Raji (cell line): ENCODE results near the gene CTSA.

Source experiments
- POLR2A ChIP-seq: IDR thresholded peaks from 2 replicates; pipeline ENCODE4 v1.6.1; 2011; ENCODE audit warnings: low read depth, low read length, control low read depth; ENCODE audit not compliant: insufficient read depth

Gene CTSA

DNA sequence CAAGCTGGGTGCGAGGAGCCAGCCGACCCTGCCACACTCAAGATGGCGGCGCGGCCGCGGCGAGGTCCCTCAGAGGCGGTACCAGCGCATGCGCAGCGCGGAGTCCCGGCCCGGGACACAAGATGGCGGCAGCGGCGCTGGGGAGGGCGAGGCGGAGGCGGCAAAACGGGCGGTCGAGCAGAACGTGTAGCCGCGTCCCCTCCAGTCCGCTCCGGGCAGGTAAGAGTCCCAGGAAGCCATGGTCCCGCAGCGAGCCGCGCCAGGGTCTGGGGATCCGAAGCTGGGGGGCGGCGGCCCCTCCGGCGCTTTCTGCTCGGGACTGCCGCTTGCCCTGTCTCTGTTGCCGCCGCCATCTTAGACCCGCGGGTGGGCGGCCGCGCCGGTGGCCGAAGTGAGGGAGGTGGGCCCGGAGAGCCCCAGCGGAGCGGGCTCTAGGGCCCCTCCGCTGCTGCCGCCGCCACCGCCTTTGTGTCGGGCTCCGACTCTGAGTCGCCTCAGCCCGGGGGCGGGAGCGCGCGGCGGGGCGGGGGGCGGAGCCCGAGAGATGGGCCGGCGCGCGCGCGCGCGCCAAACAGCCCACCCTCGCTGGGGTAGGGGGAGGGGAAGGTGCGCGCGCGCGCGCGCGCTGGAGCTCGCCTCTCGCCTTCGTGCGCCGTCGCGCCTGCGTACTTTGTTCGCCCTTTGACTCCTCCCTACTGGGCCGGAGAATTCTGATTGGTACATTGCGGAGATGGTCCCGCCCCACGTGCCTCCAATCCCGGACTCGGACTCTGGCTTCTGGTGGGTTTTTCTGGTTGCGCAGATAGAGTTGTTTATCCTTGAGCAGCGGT lies 43.7 kb downstream of the CTSA start, which contains the start of gene PCIF1:
Gene PCIF1, plus strand, starts transcription at position 98 of the 830 bp plus-strand sequence. CDS start 4,317 bp downstream, outside the sequence.
- TF ChIP-seq POLR2A = peak; percentile 86

DNA sequence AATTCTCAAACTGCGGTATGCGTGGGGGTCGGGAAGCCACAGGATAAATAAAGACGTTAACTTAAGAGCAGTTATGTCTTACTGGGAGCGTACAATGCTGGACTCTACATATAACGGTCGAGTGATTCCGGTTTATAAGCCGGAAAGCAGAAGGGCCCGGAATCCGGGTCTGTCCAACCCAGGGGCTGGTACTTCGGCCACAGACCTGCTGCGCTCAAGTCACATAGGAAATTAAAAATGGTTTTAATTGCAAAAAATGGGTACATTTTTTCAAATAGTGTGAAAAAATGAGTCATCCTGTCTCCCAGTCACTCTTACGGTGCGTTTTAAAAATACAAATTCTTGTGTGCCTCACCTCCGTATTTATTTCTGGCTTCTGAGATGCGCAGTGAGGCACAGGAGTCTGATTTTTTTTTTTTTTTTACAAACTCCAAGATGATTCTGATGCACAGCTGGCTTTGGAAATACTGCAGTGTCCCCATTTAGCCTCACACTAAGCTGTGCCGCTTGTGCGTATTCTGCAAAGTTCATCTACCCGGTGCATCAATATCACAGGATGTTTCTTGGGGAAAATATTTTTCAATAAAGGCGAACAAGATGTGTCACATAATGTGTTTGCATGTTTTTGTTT lies 44.4 kb downstream of the CTSA start:
- TF ChIP-seq POLR2A = 0 out of 2 replicates have a peak, but pooled peaks have one; percentile 4

GRCh38 chr20:45937765-45938164 lies 46.6 kb downstream of the CTSA start:
- TF ChIP-seq POLR2A = no peak

- no peak for TF ChIP-seq POLR2A
Observed at GRCh38 chr20:45938727-45939438, 47.7 kb downstream of the CTSA start.

DNA sequence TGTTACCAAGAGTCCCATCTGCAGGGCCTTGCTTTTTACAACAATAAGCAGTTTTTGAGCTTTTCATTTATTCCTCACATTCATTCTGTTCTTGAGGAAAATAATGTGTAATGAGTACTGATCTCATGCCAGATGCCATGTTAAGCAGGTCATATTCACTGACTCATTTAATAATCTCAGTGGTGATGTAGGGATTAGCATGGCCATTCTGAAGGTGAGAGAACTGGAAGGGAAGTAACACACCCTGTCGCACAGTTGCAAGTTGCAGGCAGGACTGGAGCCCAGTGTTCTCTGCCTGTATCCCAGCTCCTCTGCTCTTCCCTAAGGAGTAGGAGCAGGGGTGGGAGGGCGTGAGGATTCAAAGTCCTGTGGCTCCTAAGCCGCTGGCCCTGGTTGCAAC lies 48.9 kb downstream of the CTSA start:
- TF ChIP-seq POLR2A = no peak

DNA sequence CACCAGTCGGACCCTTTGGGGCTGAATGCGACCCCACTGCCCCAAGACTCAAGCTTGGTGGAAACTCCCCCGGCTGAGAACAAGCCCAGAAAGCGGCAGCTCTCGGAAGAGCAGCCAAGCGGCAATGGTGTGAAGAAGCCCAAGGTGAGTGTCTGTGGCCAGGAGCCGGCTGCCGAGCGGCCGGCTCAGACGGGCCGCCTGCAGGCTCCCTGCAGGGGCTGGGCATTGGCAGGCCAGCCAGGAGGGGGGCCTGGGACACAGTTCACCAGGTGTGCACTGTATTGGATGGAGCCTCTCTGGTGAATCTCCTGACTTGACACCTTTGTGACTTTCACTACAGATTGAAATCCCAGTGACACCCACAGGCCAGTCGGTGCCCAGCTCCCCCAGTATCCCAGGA lies 49.3 kb downstream of the CTSA start:
- no peak for TF ChIP-seq POLR2A

GRCh38 chr20:45943613-45944012 lies 52.5 kb downstream of the CTSA start:
- no peak for TF ChIP-seq POLR2A

DNA sequence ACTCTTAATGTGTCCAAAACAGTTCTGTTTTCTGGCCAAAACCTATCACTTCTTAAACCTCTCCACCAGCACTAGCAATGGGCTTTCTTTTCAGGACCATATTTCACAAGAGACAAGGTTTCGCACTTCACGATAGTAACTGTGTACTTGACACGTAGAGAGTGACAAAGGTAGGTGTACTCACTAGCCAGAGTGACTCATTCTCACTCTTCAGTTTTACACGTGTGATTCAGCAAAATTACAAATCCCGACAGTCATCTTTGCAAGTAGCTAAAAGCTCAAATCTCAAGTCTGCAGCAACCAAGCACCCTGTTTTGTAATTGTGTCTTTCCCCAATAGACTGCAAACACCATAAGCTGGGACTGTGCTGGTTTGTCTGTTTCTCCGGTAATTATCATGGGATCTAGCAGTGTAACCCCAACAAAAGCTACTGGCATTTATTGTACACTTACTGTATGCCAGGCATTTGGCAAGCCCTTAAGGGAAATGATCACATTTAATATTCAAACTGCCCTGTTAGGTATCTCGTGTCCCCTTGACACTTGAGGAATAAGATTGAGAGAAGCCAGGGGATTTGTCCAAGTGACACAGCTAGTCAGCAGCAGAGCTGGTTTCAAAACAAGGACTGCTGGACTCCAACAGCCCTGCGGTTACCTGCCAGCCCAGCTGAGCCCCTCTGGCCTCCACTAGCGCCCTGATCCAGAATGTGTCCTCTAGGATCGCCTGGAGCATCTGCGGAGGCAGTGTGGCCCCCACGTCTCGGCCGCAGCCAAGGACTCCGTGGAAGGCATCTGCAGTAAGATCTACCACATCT lies 53.2 kb downstream of the CTSA start:
- no peak for TF ChIP-seq POLR2A

GRCh38 chr20:45944965-45945677 lies 54.0 kb downstream of the CTSA start:
- no peak for TF ChIP-seq POLR2A

DNA sequence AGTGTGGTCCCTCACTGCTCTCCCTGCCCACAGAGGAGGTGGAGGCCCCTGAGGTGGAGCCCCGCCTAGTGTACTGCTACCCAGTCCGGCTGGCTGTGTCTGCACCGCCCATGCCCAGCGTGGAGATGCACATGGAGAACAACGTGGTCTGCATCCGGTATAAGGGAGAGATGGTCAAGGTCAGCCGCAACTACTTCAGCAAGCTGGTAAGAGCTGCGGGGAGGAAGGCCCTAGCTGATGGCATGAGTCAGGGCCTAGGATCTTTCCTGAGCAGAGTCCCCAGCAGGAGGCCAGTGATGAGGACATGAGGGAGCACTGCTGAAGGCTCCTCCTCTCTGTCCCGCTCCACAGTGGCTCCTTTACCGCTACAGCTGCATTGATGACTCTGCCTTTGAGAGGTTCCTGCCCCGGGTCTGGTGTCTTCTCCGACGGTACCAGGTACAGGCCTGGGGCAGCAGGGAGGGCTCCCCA lies 54.6 kb downstream of the CTSA start:
- TF ChIP-seq POLR2A = no peak

GRCh38 chr20:45946149-45946970 lies 55.2 kb downstream of the CTSA start:
- no peak for TF ChIP-seq POLR2A

GRCh38 chr20:45947110-45947866 lies 56.2 kb downstream of the CTSA start:
- TF ChIP-seq POLR2A = no peak

DNA sequence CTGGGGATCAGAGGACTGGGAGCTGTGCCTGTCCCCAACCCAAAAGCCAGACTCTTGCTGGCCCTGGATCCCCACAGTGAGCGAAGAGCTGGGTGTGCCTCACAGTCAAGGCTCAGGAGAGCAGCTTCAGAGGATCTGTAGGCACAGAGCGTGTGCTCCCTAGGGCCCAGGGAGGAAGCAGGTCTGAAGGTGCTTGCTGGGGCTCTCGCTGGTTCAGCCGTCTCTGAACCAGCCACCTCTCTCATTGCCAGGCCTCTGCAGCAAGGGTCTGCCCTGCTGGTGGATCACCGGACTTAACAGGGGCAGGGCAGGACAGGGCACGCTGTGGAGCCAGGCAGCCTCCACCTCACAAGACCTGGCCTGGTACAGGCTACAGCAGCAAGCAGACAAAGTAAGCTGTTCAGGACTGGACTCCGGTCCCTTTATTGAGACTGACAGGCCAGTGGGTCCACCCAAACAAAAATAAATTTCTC lies 57.2 kb downstream of the CTSA start:
- TF ChIP-seq POLR2A = no peak; the same call in 1 of the 2 replicates
